ENCODE results near the gene LST1. TPM values are rescaled to one million over a fixed set of nuclear protein-coding genes. Genes with fewer than 3 reads are reported as not detected.

Gene LST1
- total RNA-seq, 1 experiment from 2014 or later: not detected

- ATAC-seq (no peak), DNase-seq (ENCODE audit: low read depth, low spot score) (no peak)
- Histone ChIP-seq H3K27me3 (ENCODE audit: control insufficient read depth, insufficient read depth, low read length) (no peaks in the 10 kb centered on the region), H3K4me3 (ENCODE audit: low read depth in 2 of 2, low read length in 2 of 2) (no peak overlapping the region), H3K4me1 (ENCODE audit: control insufficient read depth, insufficient read depth, low read length) (peaks cover 13% of the 10 kb centered on the region), H3K9me3 (ENCODE audit: control insufficient read depth, insufficient read depth, low read depth, low read length) (no peaks in the 10 kb centered on the region), H3K27ac (ENCODE audit: low read length) (no peak overlapping the region), H3K36me3 (ENCODE audit: control insufficient read depth, insufficient read depth, low read length) (peaks cover 10% of the 10 kb centered on the region)
- in situ Hi-C loops (cut with HindIII; ENCODE audit: low pct_unique_long_range_greater_than_20kb, low sequenced_read_pairs): no loop called here
- ChIA-PET CTCF (no interaction called here), POLR2A (interaction anchor here (0.8 to 0.9 kb wide), 2 partner anchors 30 to 59 kb away, joined by 4 to 6 read pairs; no protein-coding TSS in a partner anchor)
- TF ChIP-seq REST (IDR thresholded peaks at IDR 0.05; ENCODE audit: insufficient read depth in 1 of 2, low read depth in 2 of 2, low read length in 1 of 2) (no peak), POLR2AphosphoS5 (IDR thresholded peaks at IDR 0.05; ENCODE audit: low read depth, low read length) (no peak)
- intact Hi-C loops (cut with micrococcal nuclease; ENCODE audit: unreplicated experiment): no loop called here
- BruUV-seq (replicated peaks): no TSS peak
These were observed 28.4 kb upstream of the LST1 start for GRCh38 chr6:31557443-31558317.

- ChIA-PET CTCF (no interaction called here), POLR2A (interaction anchor here (0.8 kb wide), 1 partner anchor 59 kb away, joined by 6 read pairs; no protein-coding TSS in a partner anchor)
- no TSS peak for BruUV-seq (replicated peaks)
- DNase-seq (ENCODE audit: low read depth, low spot score) (no peak), ATAC-seq (no peak)
- Histone ChIP-seq H3K36me3 (ENCODE audit: control insufficient read depth, insufficient read depth, low read length) (peaks cover 10% of the 10 kb centered on the region), H3K4me3 (ENCODE audit: low read depth in 2 of 2, low read length in 2 of 2) (no peak overlapping the region), H3K27ac (ENCODE audit: low read length) (no peak overlapping the region), H3K27me3 (ENCODE audit: control insufficient read depth, insufficient read depth, low read length) (no peaks in the 10 kb centered on the region), H3K9me3 (ENCODE audit: control insufficient read depth, insufficient read depth, low read depth, low read length) (no peaks in the 10 kb centered on the region), H3K4me1 (ENCODE audit: control insufficient read depth, insufficient read depth, low read length) (peaks cover 13% of the 10 kb centered on the region)
- intact Hi-C loops (cut with micrococcal nuclease; ENCODE audit: unreplicated experiment) (no loop called here), in situ Hi-C loops (cut with HindIII; ENCODE audit: low pct_unique_long_range_greater_than_20kb, low sequenced_read_pairs) (no loop called here)
- no peak for TF ChIP-seq POLR2AphosphoS5 (IDR thresholded peaks at IDR 0.05; ENCODE audit: low read depth, low read length)
- no peak for TF ChIP-seq TCF7L2 (IDR thresholded peaks at IDR 0.05; ENCODE audit: low read depth, low read length)
- TF ChIP-seq SIN3A (IDR thresholded peaks at IDR 0.05; ENCODE audit: borderline replicate concordance, insufficient read depth, low read depth, low read length): no peak
- no peak for TF ChIP-seq CTCF (IDR thresholded peaks at IDR 0.05)
- TF ChIP-seq REST (IDR thresholded peaks at IDR 0.05; ENCODE audit: insufficient read depth in 1 of 2, low read depth in 2 of 2, low read length in 1 of 2): no peak
These were observed 27.8 kb upstream of the LST1 start for GRCh38 chr6:31558318-31558625.
